Inflammatory macrophage treated with lipopolysaccharide for 1 hour (primary cell): ENCODE measurements around the gene FAM25A.
"Not testable (repeated sequence)": the region's sequence is repeated elsewhere in the genome, so short reads cannot be mapped to it uniquely, and the experiment has no call there.

Experiments used
- DNase-seq, 2 donors: peaks; one replicate each; pipeline ENCODE4 v3.0.0-alpha.2; 2020 to 2022

Gene FAM25A

DNA sequence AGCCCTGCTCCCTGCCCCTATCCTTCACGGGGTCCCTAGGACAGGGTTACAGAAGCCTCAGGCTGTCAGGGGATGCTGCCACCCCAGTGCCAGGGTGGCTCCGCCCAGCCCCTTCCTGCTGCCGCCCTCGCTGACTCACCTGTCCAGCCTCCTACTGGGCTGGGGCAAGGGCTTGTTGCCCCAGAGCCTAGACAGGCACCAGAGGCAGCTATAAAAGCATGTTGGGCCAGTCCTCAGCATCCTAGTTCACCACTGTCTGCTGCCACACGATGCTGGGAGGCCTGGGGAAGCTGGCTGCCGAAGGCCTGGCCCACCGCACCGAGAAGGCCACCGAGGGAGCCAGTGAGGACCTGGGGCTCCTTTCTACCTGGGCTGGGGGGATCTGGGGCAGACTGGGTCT is at the start of gene FAM25A:
Gene FAM25A (plus strand): TSS at position 239 of the 400 bp plus-strand sequence. CDS start 31 bp downstream, at position 270.
- DNase-seq, result not testable (repeated sequence)

DNA sequence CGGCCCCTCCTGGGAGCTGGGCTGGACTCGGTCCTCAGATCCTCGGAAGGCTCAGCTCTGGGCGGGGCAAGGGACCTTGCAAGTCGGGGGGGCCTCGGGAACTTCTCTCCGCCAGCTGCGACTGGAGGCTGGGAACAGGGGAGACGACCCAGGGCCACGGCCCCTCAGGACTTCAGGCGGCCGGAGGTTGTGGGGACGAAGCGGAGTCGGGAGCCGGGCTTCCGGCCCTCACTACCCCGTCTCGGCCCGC is 49.2 kb upstream of the FAM25A start:
- DNase-seq, result no peak

DNA sequence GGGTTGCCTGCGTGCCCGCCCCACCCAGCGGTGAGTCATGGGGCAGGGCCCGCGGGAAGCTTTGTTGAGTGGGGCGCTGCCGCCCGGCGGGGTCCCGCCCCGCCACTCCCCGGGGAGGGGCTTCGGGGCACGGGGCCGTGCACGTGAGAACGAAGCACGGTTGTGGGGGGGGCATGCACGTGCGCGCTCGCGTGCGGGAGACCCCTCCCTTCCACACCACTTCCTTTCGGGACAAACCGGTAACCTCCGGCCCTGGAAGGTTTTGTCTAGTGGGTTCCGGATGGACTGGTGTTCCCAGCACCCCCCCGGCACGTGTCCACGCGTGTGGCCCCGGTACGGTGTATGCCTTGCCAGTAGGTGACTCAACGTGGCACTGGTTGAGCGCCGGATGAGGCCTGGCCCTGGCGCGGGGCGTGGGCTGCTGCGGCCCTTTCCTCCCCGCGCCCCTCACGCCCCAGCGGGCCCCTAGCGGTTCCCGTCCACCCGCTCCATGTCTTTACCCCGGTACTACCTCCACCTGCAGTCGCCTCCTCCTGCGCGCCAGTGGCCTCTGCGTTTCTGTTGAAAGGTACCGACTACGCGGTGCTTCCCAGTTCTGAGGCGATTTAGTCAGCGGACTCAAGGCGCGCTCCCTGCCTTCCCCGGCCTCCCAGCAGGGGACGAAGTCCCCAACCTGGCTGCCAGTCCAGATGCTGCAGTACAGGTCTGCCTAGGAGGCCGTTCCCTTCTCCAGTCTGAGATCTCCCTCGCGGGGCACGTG is 48.7 kb upstream of the FAM25A start:
- DNase-seq, result peak; percentile 74 to 85

DNA sequence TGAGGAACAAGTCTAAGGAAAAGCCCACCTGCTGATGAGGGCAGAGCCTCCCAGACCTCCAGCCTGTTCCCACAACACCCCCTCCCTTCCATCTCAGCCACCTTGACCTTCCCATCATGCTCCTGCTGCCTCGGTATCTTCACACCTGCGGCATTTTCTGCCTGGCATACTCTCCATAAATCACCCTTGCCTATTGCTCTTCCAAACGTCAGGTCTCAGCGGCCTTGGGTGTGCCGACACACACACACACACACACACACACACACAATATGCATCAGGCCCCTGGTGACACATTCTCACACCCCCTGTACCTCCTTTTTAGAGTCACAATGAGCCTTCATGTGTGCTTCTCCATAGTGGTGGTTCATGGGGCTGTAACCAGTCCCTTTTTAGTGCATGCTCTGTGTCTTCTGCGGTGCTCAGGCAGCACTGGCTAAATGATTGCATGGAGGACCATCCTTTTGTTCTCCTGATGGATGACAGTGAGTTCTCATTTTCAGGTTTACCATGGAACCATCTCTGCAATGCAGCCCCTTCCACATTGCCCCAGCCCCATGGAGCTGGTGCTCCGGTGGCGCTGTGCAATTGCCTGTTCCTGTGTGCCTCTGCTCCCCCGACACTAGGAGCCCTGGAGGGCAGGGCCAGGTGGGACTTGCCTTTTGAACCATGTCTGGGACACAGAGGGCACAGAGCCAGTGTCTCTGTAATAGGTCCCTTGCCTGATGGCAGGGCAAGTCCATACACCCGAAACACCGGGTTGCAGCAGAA is 47.3 kb upstream of the FAM25A start:
- DNase-seq, result no peak

DNA sequence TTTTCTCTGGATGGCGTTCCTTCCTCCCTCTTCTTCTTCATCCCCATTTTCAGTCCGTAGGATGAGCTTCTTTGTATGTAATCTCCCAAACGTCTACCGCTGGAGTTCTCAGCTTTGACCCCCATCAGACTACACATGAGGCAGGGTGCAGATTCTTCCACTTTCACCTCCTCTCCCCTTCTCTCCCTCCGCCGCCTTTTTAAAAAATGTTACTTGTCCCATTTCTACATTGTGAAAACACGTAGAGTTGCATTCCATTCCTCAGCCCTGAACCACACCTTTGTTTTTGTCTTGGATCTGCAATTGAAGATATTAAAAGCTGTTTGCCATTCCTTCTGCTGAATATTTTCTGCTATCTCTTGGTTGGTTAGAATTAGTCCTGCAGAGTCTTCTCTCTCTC is 45.6 kb upstream of the FAM25A start:
- no peak for DNase-seq

DNA sequence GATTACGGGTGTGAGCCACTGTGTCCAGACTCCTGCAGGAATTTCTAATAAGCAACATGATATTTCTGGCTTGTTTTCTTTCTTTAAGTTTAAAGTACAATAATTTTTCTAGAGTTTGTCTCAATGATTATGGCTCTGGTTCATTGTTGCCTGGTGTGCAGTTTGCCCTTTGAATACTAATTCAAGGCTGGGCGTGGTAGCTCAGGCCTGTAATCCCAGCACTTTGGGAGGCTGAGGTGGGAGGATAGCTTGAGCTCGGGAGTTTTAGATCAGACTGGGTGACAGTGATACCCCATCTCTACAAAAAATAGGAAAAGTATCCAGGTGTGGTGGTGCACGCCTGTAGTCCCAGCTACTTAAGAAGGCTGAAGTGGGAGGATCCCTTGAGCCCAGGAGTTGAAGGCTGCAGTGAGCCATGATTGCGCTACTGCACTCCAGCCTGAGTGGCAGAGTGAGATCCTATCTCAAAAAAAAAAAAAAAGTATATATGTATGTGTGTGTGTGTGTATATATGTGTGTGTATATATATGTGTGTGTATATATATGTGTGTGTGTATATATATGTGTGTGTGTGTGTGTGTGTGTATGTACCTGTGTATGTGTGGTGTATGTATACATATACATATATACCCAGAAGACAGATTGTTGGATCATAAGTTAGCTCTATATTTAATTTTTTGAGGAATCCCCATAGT is 43.6 kb upstream of the FAM25A start:
- no peak for DNase-seq

DNA sequence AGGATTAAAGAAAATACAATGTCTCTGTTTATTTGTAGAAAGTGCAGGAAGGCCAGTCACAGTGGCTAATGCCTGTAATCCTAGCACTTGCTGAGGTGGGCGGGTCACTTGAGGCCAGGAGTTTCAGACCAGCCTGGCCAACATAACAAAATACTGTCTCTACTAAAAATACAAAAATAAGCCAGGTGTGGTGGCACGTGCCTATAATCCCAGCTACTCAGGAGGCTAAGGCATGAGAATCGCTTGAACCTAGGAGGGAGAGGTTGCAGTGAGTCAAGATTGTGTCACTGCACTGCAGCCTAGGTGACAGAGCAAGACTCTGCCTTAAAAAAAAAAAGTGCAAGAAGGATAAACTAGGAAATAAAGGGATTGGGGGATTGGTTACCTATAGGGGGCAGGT is 41.6 kb upstream of the FAM25A start:
- DNase-seq, result not testable (repeated sequence)

DNA sequence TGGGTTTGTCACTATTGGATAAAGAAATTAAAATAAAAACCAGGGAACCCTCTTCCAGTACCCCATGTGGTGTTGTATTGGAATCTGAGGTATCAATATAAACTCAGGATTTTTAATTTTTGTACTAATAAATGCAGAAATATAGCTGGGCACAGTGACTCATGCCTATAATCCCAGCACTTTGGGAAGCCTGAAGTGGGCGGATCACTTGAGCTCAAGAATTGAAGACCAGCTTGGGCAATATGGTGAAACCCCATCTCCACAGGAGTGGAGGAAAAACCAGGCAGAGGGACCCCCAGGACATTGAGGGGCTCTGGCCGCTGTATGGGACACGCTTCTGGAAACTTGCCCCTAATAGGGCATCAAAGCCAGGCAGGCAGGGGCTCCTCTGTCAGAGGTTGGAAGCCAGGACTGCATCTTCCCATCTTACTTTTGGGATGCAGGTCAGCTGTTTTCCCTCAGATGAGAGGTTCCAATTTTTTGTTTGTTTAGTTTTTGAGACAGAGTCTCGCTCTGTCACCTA is 40.7 kb upstream of the FAM25A start:
- no peak for DNase-seq

DNA sequence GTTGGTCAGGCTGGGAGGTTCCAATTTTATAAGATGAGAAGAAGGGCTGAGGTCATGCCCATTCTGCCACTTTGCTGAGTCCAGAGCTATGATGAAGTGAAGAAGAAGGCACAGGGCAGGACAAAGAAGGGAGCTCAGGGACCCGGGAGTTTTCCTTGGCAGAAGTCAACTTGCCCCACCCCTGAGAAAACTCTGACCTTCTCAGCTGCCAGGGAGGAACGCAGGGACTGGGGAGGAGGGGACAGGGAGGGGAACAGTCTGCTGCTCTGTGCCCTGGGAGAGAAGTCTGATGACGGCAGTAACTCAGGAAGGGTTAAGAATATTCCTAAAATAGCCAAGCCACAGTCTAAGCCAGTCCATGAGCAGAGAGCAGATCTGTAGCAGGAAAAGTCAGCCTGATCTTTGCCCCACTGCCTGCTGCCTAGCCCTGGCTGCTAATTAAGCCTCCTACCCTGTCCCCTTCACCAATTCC is 40.1 kb upstream of the FAM25A start:
- no peak for DNase-seq

DNA sequence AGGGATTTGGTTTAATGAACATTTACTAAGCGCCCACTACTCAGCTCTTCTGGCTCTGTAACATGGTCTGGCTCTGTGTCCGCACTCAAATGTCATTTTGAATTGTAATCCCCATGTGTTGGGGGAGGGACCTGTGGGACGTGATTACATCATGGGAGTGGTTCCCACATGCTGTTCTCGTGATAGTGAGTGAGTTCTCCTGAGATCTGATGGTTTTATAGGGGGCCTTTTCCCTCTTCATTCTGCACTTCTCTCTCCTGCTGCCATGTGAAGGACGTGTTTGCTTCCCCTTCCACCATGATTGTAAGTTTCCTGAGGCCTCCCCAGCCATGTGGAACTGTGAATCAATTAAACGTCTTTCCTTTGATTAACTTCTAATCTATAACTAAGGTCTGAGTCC is 39.1 kb upstream of the FAM25A start:
- not testable (repeated sequence) for DNase-seq

DNA sequence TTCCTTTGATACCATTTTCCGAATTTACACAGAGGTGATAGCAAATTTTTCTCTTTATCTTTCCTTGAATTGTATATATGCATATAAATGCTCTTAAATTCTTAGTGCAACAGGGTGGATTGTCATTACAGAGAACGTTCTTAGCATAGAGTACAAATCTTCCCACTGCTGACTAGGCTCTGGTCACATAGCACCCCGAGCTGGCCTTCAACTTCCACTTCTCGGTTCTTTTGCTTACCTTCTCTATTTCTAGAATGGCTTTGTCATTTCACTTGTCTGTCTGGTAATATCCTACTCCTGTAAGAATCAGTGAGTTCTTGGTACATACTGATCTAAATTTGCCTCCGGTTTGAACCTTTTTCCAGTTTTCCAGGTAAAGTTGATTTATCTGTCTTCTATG is 38.4 kb upstream of the FAM25A start:
- DNase-seq, result no peak

DNA sequence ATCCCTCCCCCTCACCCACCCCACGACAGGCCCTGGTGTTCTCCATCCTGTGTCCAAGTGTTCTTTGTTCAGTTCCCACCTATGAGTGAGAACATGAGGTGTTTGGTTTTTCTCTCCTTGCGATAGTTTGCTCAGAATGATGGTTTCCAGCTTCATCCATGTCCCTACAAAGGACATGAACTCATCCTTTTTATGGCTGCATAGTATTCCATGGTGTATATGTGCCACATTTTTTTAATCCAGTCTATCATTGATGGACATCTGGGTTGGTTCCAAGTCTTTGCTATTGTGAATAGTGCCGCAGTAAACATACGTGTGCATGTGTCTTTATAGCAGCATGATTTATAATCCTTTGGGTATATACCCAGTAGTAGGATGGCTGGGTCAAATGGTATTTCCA is 35.6 kb upstream of the FAM25A start:
- not testable (repeated sequence) for DNase-seq

DNA sequence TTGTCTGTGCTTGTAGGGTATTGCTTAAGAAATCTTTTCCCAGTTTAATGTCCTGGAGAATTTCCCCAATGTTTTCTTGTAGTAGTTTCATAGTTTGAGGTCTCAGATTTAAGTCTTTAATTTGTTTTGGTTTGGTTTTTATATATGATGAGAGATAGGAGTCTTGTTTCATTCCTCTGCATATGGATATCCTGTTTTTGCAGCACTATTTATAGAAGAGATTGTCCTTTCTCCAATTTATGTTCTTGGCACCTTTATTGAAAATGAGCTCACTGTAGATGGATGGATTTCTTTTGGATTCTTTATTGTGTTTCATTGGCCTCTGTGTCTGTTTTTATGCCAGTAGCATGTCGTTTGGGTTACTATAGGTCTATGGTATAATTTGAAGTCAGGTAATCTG is 31.6 kb upstream of the FAM25A start:
- DNase-seq, result no peak

DNA sequence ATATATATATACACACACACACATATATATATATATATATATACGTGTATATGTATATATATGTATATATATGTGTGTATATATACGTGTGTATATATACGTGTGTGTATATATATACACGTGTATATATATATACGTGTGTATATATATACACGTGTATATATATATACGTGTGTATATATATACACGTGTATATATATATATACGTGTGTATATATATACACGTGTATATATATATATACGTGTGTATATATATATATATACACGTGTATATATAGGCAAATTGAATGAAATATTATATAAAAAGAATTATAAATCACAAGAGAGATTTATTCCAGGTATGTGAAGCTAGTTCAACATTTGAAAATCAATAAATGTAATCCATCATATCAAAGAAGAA is 28.7 kb upstream of the FAM25A start:
- DNase-seq, result not testable (repeated sequence)

DNA sequence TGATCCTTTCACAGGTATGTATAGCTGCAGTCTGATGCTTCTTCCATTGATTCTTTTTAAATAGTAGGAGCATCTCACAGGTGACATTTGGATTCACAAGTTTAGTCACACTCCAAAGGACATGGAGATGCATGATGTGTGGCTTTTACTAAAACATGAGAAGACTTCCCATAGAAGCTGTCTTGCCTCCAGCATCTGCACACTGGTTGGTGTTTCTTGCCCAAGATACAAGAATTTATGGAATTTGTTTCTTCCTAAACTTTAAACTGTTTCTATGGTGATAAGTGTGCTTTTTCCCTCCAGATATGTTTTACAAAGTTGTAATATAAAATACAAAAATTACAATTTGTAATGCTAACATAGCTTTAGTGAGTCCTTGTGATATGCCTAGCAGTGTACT is 27.6 kb upstream of the FAM25A start:
- no peak for DNase-seq

DNA sequence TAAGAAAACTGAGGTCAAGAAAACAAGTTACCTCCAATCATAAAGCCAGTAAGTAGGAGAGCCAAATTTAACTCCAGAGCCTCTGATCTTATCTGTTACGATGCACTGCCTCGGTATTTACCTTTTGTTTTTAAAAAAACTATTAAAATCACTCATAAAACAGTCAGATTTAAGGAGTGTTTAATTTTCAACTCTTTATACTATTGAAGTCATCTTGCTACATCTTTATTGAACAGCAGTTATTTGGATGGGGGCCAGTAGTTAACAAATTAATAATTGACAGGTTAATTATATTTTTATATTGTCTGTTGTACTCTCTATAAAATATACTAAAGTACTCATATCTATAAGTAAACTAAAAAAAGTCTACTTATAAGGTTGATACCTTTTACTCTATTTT is 27.2 kb upstream of the FAM25A start:
- DNase-seq, result no peak

DNA sequence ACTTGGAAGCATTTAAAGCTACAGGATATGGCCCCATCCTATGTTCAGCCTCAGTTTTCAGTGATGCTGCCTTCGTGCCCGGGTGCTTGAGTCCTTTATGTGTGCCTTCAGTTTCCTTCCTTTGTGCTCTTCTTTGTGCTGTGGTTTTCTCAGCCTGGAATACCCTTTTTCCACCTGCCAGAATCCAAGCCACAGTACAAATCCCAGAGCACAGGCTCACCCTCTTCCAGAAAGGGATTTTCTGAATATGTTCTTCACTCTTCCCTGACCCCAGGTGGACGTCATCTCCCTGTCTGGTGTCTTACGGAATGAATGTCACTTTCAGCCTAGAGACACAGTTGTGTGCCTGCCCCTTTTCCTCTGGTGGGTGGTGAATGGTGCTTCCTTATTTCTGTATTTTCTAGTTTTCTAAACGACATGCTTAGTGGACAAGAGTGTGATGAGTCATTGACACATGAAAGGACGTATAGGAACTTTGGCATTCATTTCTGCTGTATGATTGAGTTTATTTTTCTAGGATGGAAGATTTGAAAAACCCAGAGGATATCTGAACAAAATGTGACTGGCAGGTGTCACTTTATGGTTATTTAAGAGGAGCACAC is 20.2 kb upstream of the FAM25A start:
- DNase-seq, result peak; percentile 79 to 91

DNA sequence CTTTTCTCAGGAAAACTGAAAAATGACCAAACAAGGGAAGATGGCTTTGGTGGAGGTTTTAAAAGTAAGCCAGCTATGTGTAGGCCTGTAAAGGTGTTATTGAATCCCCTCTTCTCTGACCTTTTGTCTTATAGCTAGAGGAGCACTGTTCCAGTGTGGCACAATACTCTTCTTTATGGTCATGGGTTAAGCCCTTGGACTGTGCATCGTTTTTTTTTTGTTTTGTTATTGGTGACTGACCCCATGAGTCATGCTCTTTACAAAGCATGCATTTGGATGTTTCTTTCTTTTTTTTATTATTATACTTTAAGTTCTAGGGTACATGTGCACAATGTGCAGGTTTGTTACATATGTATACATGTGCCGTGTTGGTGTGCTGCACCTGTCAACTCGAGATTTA is 19.6 kb upstream of the FAM25A start:
- DNase-seq, result peak; percentile 45 to 68

DNA sequence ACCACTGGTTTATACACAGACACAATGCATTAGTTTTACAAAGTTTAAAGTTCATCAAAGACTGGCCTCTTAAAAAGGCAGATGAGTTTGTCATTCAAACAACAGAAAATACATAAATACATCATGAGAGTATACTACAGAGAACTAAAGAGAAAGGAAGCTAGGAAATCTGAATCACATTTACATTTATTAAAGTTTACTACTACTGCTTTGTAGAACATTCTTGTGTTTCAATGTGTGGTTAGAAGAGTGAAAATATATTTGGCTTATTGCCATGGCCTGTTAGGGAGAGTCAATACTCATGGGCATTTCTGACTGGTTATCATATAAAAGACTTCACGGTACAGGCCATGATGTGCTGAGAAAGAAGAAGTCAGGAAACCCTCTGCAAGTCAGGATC is 13.0 kb upstream of the FAM25A start:
- not testable (repeated sequence) for DNase-seq

DNA sequence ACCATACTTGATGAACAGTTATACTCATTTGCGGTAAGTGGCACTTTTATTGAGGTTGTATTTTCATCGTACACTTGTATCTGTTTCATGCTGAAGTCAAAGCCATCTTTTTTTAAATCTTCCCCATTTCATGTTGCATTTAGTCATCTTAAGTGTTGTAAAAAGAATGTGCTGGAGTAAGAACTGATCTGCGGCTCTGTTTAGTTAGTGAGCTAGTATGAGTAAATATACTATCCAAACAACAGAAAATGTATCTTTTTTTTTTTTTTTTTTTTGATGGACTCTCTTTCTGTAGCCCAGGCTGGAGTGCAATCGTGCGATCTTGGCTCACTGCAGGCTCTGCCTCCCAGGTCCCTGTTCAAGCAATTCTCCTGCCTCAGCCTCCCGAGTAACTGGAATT is 12.4 kb upstream of the FAM25A start:
- DNase-seq, result not testable (repeated sequence)

DNA sequence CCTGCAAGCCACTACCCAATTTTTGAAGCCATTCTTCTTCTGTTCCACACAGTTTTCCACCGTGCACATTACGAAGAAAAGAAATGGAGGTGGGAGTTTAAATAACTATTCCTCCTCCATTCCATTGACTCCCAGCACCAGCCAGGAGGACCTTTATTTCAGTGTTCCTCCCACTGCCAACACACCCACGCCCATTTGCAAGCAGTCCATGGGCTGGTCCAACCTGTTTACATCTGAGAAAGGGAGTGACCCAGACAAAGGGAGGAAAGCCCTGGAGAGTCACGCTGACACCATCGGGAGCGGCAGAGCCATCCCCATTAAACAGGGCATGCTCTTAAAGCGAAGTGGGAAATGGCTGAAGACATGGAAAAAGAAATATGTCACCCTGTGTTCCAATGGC is 11.8 kb upstream of the FAM25A start:
- DNase-seq, result not testable (repeated sequence)

DNA sequence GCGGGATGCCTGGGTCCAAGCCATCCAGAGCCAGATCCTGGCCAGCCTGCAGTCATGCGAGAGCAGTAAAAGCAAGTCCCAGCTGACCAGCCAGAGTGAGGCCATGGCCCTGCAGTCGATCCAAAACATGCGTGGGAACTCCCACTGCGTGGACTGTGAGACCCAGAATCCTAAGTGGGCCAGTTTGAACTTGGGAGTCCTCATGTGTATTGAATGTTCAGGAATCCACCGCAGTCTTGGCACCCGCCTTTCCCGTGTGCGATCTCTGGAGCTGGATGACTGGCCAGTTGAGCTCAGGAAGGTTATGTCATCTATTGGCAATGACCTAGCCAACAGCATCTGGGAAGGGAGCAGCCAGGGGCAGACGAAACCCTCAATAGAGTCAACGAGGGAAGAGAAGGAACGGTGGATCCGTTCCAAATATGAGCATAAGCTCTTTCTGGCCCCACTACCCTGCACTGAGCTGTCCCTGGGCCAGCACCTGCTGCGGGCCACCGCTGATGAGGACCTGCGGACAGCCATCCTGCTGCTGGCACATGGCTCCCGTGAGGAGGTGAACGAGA is 10.9 kb upstream of the FAM25A start:
- DNase-seq, result not testable (repeated sequence)

DNA sequence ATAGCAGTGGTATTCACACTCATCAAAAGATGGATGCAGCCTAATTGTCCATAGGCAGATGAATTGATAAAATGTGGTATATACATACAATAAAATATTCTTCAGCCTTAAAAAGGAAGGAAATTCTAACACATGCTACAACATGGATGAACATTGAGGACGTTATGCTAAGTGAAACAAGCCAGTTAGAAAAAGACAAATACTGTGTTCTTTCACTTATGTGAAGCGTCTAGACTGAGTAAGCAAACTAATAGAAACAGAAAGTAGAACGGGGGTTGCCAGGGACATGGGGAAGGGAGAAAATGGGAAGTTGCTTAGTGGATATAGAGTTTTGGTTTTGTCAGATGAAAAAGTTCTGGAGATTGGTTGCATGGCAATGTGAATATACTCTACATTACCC is 6.6 kb upstream of the FAM25A start:
- DNase-seq, result peak; percentile 35 to 55
